Measurements from ENCODE around the gene ACCSL. TPM values are rescaled to one million over a fixed set of nuclear protein-coding genes. Genes with fewer than 3 reads are reported as not detected.

The ACCSL gene
- total RNA-seq, 2 donors from 2014 or later = not detected

GRCh38 chr11:44046182-44046581, 1.6 kb upstream of the ACCSL start:
- peaks cover 8% of the 10 kb centered on the region for H3K27me3 ChIP-seq (ENCODE audit: control insufficient read depth, insufficient read depth, low read length, poor library complexity, severe bottlenecking)
- H3K36me3 Mint-ChIP-seq (ENCODE audit: low read depth) = no peaks in the 10 kb centered on the region
- DNase-seq = no peak
- H3K4me3 Mint-ChIP-seq = no peak overlapping the region
- no peaks in the 10 kb centered on the region for H3K4me1 ChIP-seq (ENCODE audit: control insufficient read depth, insufficient read depth, low read length)
- no peak overlapping the region for H3K27ac ChIP-seq (ENCODE audit: low read depth, low read length)
- peaks cover 5% of the 10 kb centered on the region for H3K9me3 ChIP-seq (ENCODE audit: control insufficient read depth, low read length)
- H3K9me3 Mint-ChIP-seq = no peaks in the 10 kb centered on the region
- H3K9ac ChIP-seq (ENCODE audit: extremely low read depth, low read length, poor library complexity, severe bottlenecking) = no peak overlapping the region
- H3K36me3 ChIP-seq (ENCODE audit: control insufficient read depth, insufficient read depth, low read length) = no peaks in the 10 kb centered on the region
- 87 to 100% methylated on average over 2 of the region's 2 CpGs for whole genome bisulfite sequencing, 2 experiments (ENCODE audit: insufficient coverage in 1 of 2, insufficient read length in 1 of 2)
- peaks cover 24% of the 10 kb centered on the region for H3K27me3 Mint-ChIP-seq (ENCODE audit: insufficient read depth)
- TF ChIP-seq, protein P1, sequence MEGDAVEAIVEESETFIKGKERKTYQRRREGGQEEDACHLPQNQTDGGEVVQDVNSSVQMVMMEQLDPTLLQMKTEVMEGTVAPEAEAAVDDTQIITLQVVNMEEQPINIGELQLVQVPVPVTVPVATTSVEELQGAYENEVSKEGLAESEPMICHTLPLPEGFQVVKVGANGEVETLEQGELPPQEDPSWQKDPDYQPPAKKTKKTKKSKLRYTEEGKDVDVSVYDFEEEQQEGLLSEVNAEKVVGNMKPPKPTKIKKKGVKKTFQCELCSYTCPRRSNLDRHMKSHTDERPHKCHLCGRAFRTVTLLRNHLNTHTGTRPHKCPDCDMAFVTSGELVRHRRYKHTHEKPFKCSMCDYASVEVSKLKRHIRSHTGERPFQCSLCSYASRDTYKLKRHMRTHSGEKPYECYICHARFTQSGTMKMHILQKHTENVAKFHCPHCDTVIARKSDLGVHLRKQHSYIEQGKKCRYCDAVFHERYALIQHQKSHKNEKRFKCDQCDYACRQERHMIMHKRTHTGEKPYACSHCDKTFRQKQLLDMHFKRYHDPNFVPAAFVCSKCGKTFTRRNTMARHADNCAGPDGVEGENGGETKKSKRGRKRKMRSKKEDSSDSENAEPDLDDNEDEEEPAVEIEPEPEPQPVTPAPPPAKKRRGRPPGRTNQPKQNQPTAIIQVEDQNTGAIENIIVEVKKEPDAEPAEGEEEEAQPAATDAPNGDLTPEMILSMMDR (conservative IDR thresholded peaks at IDR 0.05) = no peak
- H3K27ac Mint-ChIP-seq = no peak overlapping the region
- H3K4me1 Mint-ChIP-seq = no peaks in the 10 kb centered on the region
- H3K4me3 ChIP-seq (ENCODE audit: low read length) = no peak overlapping the region

DNA sequence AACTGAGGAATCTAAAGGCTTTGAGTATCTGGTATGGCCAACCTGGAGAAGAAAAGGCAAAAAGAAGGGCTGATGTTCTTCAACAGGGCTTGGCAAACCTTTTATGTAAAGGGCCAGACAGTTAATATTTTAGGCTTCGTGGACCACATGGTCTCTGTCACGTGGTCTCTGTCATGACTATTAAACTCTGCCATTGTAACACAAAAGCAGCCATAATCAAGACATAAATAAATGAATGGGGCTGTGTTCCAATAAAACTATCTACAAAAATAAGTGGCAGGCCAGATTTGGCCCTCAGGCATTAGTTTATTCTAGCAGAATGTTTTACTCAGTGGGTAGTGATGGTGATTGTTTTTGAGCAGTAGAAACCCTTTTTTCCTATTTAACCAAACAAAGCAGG, 483 bp upstream of the ACCSL start:
- H3K27me3 ChIP-seq (ENCODE audit: control insufficient read depth, insufficient read depth, low read length, poor library complexity, severe bottlenecking) = peaks cover 8% of the 10 kb centered on the region
- H3K36me3 Mint-ChIP-seq (ENCODE audit: low read depth) = no peaks in the 10 kb centered on the region
- H3K4me1 ChIP-seq (ENCODE audit: control insufficient read depth, insufficient read depth, low read length) = no peaks in the 10 kb centered on the region
- H3K4me3 Mint-ChIP-seq = no peak overlapping the region
- no peaks in the 10 kb centered on the region for H3K9me3 Mint-ChIP-seq
- H3K9me3 ChIP-seq (ENCODE audit: control insufficient read depth, low read length) = no peaks in the 10 kb centered on the region
- no peak overlapping the region for H3K27ac ChIP-seq (ENCODE audit: low read depth, low read length)
- no peak for DNase-seq
- no peak overlapping the region for H3K27ac Mint-ChIP-seq
- peaks cover 26% of the 10 kb centered on the region for H3K27me3 Mint-ChIP-seq (ENCODE audit: insufficient read depth)
- no peak overlapping the region for H3K4me3 ChIP-seq (ENCODE audit: low read length)
- no peaks in the 10 kb centered on the region for H3K4me1 Mint-ChIP-seq
- TF ChIP-seq, protein P1 (conservative IDR thresholded peaks at IDR 0.05) = no peak
- WGBS, 2 experiments (ENCODE audit: insufficient coverage in 1 of 2, insufficient read length in 1 of 2) = 100% methylated on average over 2 of the region's 2 CpGs
- no peaks in the 10 kb centered on the region for H3K36me3 ChIP-seq (ENCODE audit: control insufficient read depth, insufficient read depth, low read length)
- H3K9ac ChIP-seq (ENCODE audit: extremely low read depth, low read length, poor library complexity, severe bottlenecking) = no peak overlapping the region

GRCh38 chr11:44049832-44050231, 2.1 kb downstream of the ACCSL start:
- peak; percentile 4 for DNase-seq
- Histone ChIP-seq H3K27me3 (ENCODE audit: control insufficient read depth, insufficient read depth, low read length, poor library complexity, severe bottlenecking) (peaks cover 8% of the 10 kb centered on the region), H3K36me3 (ENCODE audit: control insufficient read depth, insufficient read depth, low read length) (no peaks in the 10 kb centered on the region), H3K9me3 (ENCODE audit: control insufficient read depth, low read length) (no peaks in the 10 kb centered on the region), H3K4me1 (ENCODE audit: control insufficient read depth, insufficient read depth, low read length) (no peaks in the 10 kb centered on the region), H3K27ac (ENCODE audit: low read depth, low read length) (no peak overlapping the region), H3K9ac (ENCODE audit: extremely low read depth, low read length, poor library complexity, severe bottlenecking) (no peak overlapping the region), H3K4me3 (ENCODE audit: low read length) (no peak overlapping the region)
- H3K27me3 Mint-ChIP-seq (ENCODE audit: insufficient read depth) = peaks cover 21% of the 10 kb centered on the region
- H3K9me3 Mint-ChIP-seq = no peaks in the 10 kb centered on the region
- 83 to 89% methylated on average over 3 of the region's 3 CpGs for WGBS, 2 experiments (ENCODE audit: insufficient coverage in 1 of 2, insufficient read length in 1 of 2)
- H3K4me3 Mint-ChIP-seq = no peak overlapping the region
- TF ChIP-seq, protein P1 (conservative IDR thresholded peaks at IDR 0.05) = no peak
- H3K36me3 Mint-ChIP-seq (ENCODE audit: low read depth) = no peaks in the 10 kb centered on the region
- H3K27ac Mint-ChIP-seq = no peak overlapping the region
- no peaks in the 10 kb centered on the region for H3K4me1 Mint-ChIP-seq
